HepG2 (cell line): ENCODE measurements around the gene PLVAP. TPM values are rescaled to one million over a fixed set of nuclear protein-coding genes. Genes with fewer than 3 reads are reported as not detected.
A peak's percentile ranks its signal among the peaks of the same experiment; 100 is the strongest.

Experiments used
- ATF7 ChIP-seq, 2 experiments: fragments of 450-650 bp in 1 of 2; sonication (generic) in 1 of 2; formaldehyde crosslinking in 1 of 2; IDR thresholded peaks; 2 replicates each; pipeline versions ENCODE4 v1.4.0 to v1.6.1; 2016 to 2020; ENCODE audit warnings: antibody characterized with exemption in 1 of 2, mild to moderate bottlenecking in 1 of 2, missing genetic modification reagents in 1 of 2
- CHD4 ChIP-seq: fragments of 200-600 bp; sonication (generic); IDR thresholded peaks from 2 replicates; pipeline ENCODE4 v1.7.0; 2017; ENCODE audit warnings: mild to moderate bottlenecking, low read length, borderline replicate concordance
- DNMT1 ChIP-seq: sonication (generic); formaldehyde crosslinking; IDR thresholded peaks from 2 replicates; pipeline ENCODE4 v1.5.1; 2020; ENCODE audit warnings: mild to moderate bottlenecking, missing genetic modification reagents
- GPN1 ChIP-seq: sonication (generic); formaldehyde crosslinking; IDR thresholded peaks from 2 replicates; pipeline ENCODE4 v1.5.1; 2020; ENCODE audit warnings: missing genetic modification reagents, borderline replicate concordance
- GTF3A ChIP-seq: sonication (generic); formaldehyde crosslinking; conservative IDR thresholded peaks from 2 replicates; pipeline ENCODE4 v1.4.0; 2020; ENCODE audit warnings: mild to moderate bottlenecking, missing genetic modification reagents
- HIVEP1 ChIP-seq: sonication (generic); formaldehyde crosslinking; IDR thresholded peaks from 2 replicates; pipeline ENCODE4 v1.4.0; 2020; ENCODE audit warnings: mild to moderate bottlenecking, missing genetic modification reagents
- HOXD1 ChIP-seq: sonication (generic); formaldehyde crosslinking; IDR thresholded peaks from 2 replicates; pipeline ENCODE4 v1.5.0; 2020; ENCODE audit warnings: missing genetic modification reagents
- IKZF1 ChIP-seq: fragments of 450-650 bp; IDR thresholded peaks from 2 replicates; pipeline ENCODE4 v1.7.1; 2016
- MEIS1 ChIP-seq: sonication (generic); formaldehyde crosslinking; IDR thresholded peaks from 2 replicates; pipeline ENCODE4 v1.9.0; 2021; ENCODE audit warnings: mild to moderate bottlenecking, missing genetic modification reagents, moderate library complexity, borderline replicate concordance
- NFKB2 ChIP-seq: sonication (generic); formaldehyde crosslinking; IDR thresholded peaks from 2 replicates; pipeline ENCODE4 v1.4.0; 2020; ENCODE audit warnings: missing genetic modification reagents, borderline replicate concordance
- NFYB ChIP-seq: sonication (generic); formaldehyde crosslinking; IDR thresholded peaks from 2 replicates; pipeline ENCODE4 v1.4.0; 2020; ENCODE audit warnings: missing genetic modification reagents
- NKX3-1 ChIP-seq: sonication (generic); formaldehyde crosslinking; IDR thresholded peaks from 2 replicates; pipeline ENCODE4 v1.5.0; 2020; ENCODE audit warnings: missing genetic modification reagents
- POLR2AphosphoS2 ChIP-seq: IDR thresholded peaks from 2 replicates; pipeline ENCODE4 v1.6.1; 2011; ENCODE audit warnings: low read depth, low read length, improper control_type of control experiment
- PRMT3 ChIP-seq: sonication (generic); formaldehyde crosslinking; IDR thresholded peaks from 2 replicates; pipeline ENCODE4 v1.8.1; 2022; ENCODE audit warnings: low read depth, mild to moderate bottlenecking, moderate library complexity, missing genetic modification reagents, borderline replicate concordance
- RAD51 ChIP-seq: fragments of 450-650 bp; IDR thresholded peaks from 2 replicates; pipeline ENCODE4 v1.6.1; 2016; ENCODE audit warnings: borderline replicate concordance
- RNF2 ChIP-seq: fragments of 450-650 bp; conservative IDR thresholded peaks from 2 replicates; pipeline ENCODE4 v1.6.1; 2016; ENCODE audit warnings: low read depth
- SIX1 ChIP-seq: sonication (generic); formaldehyde crosslinking; IDR thresholded peaks from 2 replicates; pipeline ENCODE4 v1.4.0; 2020; ENCODE audit warnings: missing genetic modification reagents, borderline replicate concordance
- SP1 ChIP-seq, 2 experiments: fragments of 450-650 bp in 1 of 2; sonication (generic) in 1 of 2; formaldehyde crosslinking in 1 of 2; IDR thresholded peaks; 2 replicates each; pipeline versions ENCODE4 v1.4.0 to v1.6.1; 2016 to 2020; ENCODE audit warnings: missing genetic modification reagents in 1 of 2
- TCF7L2 ChIP-seq: IDR thresholded peaks from 2 replicates; pipeline ENCODE4 v1.6.1; 2011; ENCODE audit warnings: mild to moderate bottlenecking, low read depth, low read length, moderate library complexity
- THYN1 ChIP-seq: sonication (generic); formaldehyde crosslinking; IDR thresholded peaks from 2 replicates; pipeline ENCODE4 v1.8.1; 2023; ENCODE audit warnings: low read depth, mild to moderate bottlenecking, moderate library complexity, missing genetic modification reagents, borderline replicate concordance
- ZFP36L1 ChIP-seq: sonication (generic); formaldehyde crosslinking; IDR thresholded peaks from 2 replicates; pipeline ENCODE4 v1.8.0; 2022; ENCODE audit warnings: mild to moderate bottlenecking, missing genetic modification reagents, moderate library complexity
- ZNF121 ChIP-seq: sonication (generic); formaldehyde crosslinking; IDR thresholded peaks from 2 replicates; pipeline ENCODE4 v1.5.0; 2020; ENCODE audit warnings: mild to moderate bottlenecking, missing genetic modification reagents
- ZNF333 ChIP-seq: sonication (generic); formaldehyde crosslinking; IDR thresholded peaks from 2 replicates; pipeline ENCODE4 v1.4.0; 2020; ENCODE audit warnings: mild to moderate bottlenecking, missing genetic modification reagents, borderline replicate concordance
- ZNF44 ChIP-seq: sonication (generic); formaldehyde crosslinking; IDR thresholded peaks from 2 replicates; pipeline ENCODE4 v1.5.1; 2020; ENCODE audit warnings: mild to moderate bottlenecking, missing genetic modification reagents
- ZNF614 ChIP-seq: IDR thresholded peaks from 2 replicates; pipeline ENCODE4 v1.6.1; 2018; ENCODE audit warnings: missing biosample characterization, missing genetic modification reagents, inconsistent platforms, borderline replicate concordance
- ZNF660 ChIP-seq: sonication (generic); formaldehyde crosslinking; IDR thresholded peaks from 2 replicates; pipeline ENCODE4 v1.5.1; 2020; ENCODE audit warnings: mild to moderate bottlenecking, low read depth, missing genetic modification reagents, borderline replicate concordance
- ZNF766 ChIP-seq: sonication (generic); formaldehyde crosslinking; IDR thresholded peaks from 2 replicates; pipeline ENCODE4 v1.5.0; 2020; ENCODE audit warnings: missing genetic modification reagents, borderline replicate concordance
- ZNF781 ChIP-seq: sonication (generic); formaldehyde crosslinking; IDR thresholded peaks from 2 replicates; pipeline ENCODE4 v1.5.1; 2020; ENCODE audit warnings: borderline replicate concordance, mild to moderate bottlenecking, missing genetic modification reagents; ENCODE audit errors: not compliant biosample characterization
- ZSCAN25 ChIP-seq: sonication (generic); formaldehyde crosslinking; IDR thresholded peaks from 2 replicates; pipeline ENCODE4 v1.8.0; 2022; ENCODE audit warnings: mild to moderate bottlenecking, missing genetic modification reagents
- polyA plus RNA-seq, 8 experiments: library from polyadenylated mRNA; depleted of rRNA in 3 of 8; stranded (reverse) in 7 of 8; unstranded in 1 of 8; fragments of >200 nt; fragmentation: Illumina TruSeq in 4 of 8; extraction: Trizol in 4 of 8; gene quantifications; 2 replicates each; pipeline versions ENCODE4 v1.2.1 to v1.2.3, GENCODE V29; 2011 to 2016; ENCODE audit warnings: low read depth in 4 of 8, missing spikeins in 1 of 8, mixed read lengths in 1 of 8; ENCODE audit not compliant: insufficient read depth in 1 of 8
- total RNA-seq, 5 experiments: library from RNA; depleted of rRNA; stranded (reverse); fragments of >200 nt; fragmentation: Illumina TruSeq; extraction: Trizol; gene quantifications; 2 replicates each; pipeline ENCODE4 v1.2.3, GENCODE V29; 2016; ENCODE audit warnings: low read depth in 1 of 5
- TF ChIP-seq, protein P1 (sequence below): sonication (generic); formaldehyde crosslinking; conservative IDR thresholded peaks from 2 replicates; pipeline ENCODE4 v1.4.0; 2020; ENCODE audit warnings: missing genetic modification reagents
- TF ChIP-seq, protein P2 (sequence below): sonication (generic); formaldehyde crosslinking; IDR thresholded peaks from 2 replicates; pipeline ENCODE4 v1.5.0; 2020; ENCODE audit warnings: missing genetic modification reagents

The PLVAP gene
- total and polyA plus RNA-seq, 2 of the 13 experiments (the other 11 are each of a cell fraction or from before 2014, with no cell fraction given) = 0.26 TPM; not detected in 1

DNA sequence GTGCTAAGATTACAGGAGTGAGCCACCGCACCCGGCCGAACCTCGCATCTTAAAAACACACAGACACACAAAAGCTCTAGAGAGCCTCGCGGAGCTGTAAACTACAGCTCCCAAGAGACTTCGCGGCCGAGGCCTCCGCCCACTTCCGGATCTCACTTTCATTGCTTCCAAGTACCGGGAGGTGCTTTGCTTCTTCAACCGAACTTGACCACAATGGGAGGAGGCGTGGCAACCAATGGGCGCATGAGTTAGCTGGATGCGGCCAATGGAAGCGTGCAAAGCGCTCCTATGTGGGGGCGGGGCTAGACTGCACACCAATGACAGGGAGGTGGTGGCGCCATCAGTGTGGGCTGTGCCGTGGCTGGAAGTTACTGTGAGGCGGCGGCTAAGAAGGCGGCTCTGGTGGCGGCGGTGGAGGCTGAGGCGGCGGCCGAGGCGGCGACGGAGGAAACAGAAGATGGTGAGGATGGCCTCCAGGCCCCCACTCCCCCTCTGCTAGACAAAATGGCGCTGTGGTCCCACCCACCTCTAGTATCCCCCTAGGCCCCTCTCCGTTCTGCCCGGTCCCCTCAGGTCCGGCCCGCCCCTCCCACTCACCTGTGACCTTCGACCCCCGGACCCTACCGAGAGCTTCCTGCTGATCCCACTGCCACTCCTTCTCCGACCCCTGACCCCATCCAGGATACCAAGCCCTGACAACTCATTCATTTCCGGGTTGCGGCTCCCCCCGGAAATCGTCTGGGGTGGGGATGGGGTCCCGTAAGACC lies 67.8 kb downstream of the PLVAP start, which contains the start of gene DDA1 (continued):
- peak; percentile 65 for TF ChIP-seq ZNF781 (CRISPR knock-in tag)
- TF ChIP-seq ZNF614 (CRISPR knock-in tag) = no peak
- TF ChIP-seq NKX3-1 (CRISPR knock-in tag) = no peak
- TF ChIP-seq HIVEP1 (CRISPR knock-in tag) = no peak
- no peak for TF ChIP-seq RNF2
- TF ChIP-seq SP1 (IDR thresholded peaks at IDR 0.05) = no peak
- TF ChIP-seq SP1 (CRISPR knock-in tag; IDR thresholded peaks at IDR 0.05) = peak; percentile 95
- TF ChIP-seq HOXD1 (CRISPR knock-in tag) = no peak
- no peak for TF ChIP-seq MEIS1 (CRISPR knock-in tag)
- TF ChIP-seq NFYB = peak; percentile 99
- no peak for TF ChIP-seq ZNF333 (CRISPR knock-in tag)
- 0 out of 2 replicates have a peak, but pooled peaks have one; percentile 29 for TF ChIP-seq NFKB2 (CRISPR knock-in tag)
- no peak for TF ChIP-seq ZNF660 (CRISPR knock-in tag)
- TF ChIP-seq PRMT3 = no peak
- TF ChIP-seq GPN1 = no peak
- no peak for TF ChIP-seq SIX1 (CRISPR knock-in tag)
- no peak for TF ChIP-seq ZFP36L1
- no peak for TF ChIP-seq ZNF121 (CRISPR knock-in tag)
- TF ChIP-seq THYN1 = no peak
- TF ChIP-seq DNMT1 = no peak
- TF ChIP-seq GTF3A (CRISPR knock-in tag) = no peak
- TF ChIP-seq, protein P1, sequence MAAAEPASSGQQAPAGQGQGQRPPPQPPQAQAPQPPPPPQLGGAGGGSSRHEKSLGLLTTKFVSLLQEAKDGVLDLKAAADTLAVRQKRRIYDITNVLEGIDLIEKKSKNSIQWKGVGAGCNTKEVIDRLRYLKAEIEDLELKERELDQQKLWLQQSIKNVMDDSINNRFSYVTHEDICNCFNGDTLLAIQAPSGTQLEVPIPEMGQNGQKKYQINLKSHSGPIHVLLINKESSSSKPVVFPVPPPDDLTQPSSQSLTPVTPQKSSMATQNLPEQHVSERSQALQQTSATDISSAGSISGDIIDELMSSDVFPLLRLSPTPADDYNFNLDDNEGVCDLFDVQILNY (CRISPR knock-in tag) = no peak
- TF ChIP-seq TCF7L2 = no peak
- TF ChIP-seq IKZF1 = no peak
- no peak for TF ChIP-seq ATF7 (IDR thresholded peaks at IDR 0.05)
- no peak for TF ChIP-seq ATF7 (CRISPR knock-in tag; IDR thresholded peaks at IDR 0.05)
- no peak for TF ChIP-seq ZNF766 (CRISPR knock-in tag)
- no peak for TF ChIP-seq ZSCAN25 (CRISPR knock-in tag)
- TF ChIP-seq POLR2AphosphoS2 = no peak
- no peak for TF ChIP-seq RAD51
- TF ChIP-seq ZNF44 (CRISPR knock-in tag) = 0 out of 2 replicates have a peak, but pooled peaks have one; percentile 36
- TF ChIP-seq, protein P2, sequence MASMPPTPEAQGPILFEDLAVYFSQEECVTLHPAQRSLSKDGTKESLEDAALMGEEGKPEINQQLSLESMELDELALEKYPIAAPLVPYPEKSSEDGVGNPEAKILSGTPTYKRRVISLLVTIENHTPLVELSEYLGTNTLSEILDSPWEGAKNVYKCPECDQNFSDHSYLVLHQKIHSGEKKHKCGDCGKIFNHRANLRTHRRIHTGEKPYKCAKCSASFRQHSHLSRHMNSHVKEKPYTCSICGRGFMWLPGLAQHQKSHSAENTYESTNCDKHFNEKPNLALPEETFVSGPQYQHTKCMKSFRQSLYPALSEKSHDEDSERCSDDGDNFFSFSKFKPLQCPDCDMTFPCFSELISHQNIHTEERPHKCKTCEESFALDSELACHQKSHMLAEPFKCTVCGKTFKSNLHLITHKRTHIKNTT (CRISPR knock-in tag) = no peak
- no peak for TF ChIP-seq CHD4
